Measurements from ENCODE around the gene KNTC1. TPM values are rescaled to one million over a fixed set of nuclear protein-coding genes. Genes with fewer than 3 reads are reported as not detected.

The KNTC1 gene
- total and polyA plus RNA-seq, 2 of the 8 experiments (the other 6 are each of a cell fraction or from before 2014, with no cell fraction given): 52.7 to 80.2 TPM

DNA sequence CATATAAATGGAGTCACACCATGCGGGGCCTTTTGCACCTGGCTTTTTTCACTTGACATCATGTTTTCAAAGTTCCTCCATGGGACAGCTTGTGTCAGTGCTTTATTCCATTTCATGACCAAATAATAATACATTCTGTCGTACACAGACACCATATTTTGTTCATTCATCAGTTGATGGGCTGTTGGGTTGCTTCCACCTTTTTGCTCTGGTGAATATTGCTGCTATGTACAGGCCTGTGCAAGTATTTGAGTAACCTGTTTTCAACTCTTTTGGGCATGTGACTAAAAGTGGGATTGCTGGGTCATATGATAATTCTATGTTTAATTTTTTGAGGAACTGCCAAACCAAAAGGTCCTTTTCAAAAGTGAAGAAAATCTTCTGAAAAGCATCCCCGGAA, 129.2 kb downstream of the KNTC1 start:
- Histone ChIP-seq H2AK5ac (ENCODE audit: low read depth, low read length) (no peak overlapping the region), H3K23me2 (ENCODE audit: low read depth, low read length) (no peaks in the 10 kb centered on the region; the same call in 1 of the 2 replicates), H3K4me2 (ENCODE audit: insufficient read depth in 1 of 2, low read depth in 2 of 2, low read length in 2 of 2) (no peak overlapping the region), H3K4me1 (replicated peaks in 1 of 4; ENCODE audit: control insufficient read depth in 3 of 4, insufficient read depth in 4 of 4, low read length in 3 of 4) (no peaks in the 10 kb centered on the region), H3K4ac (replicated peaks; ENCODE audit: insufficient read length, low read depth, low read length) (no peak overlapping the region), H4K20me1 (replicated peaks in 1 of 2; ENCODE audit: control insufficient read depth in 1 of 2, insufficient read depth in 2 of 2, low read length in 2 of 2) (no peaks in the 10 kb centered on the region), H3K27ac (ENCODE audit: low read depth, low read length) (no peak overlapping the region), H3K27me3 (replicated peaks in 1 of 4; ENCODE audit: control insufficient read depth in 3 of 4, extremely low read depth in 1 of 4, insufficient read depth in 3 of 4, low read length in 3 of 4) (no peaks in the 10 kb centered on the region), H2AFZ (ENCODE audit: low read length) (no peak overlapping the region), H2BK20ac (ENCODE audit: low read length) (no peak overlapping the region), H2BK15ac (ENCODE audit: low read length) (no peak overlapping the region), H3K18ac (ENCODE audit: extremely low read depth, low read length) (no peak overlapping the region), H3K14ac (ENCODE audit: insufficient read length) (no peak overlapping the region), H3K9ac (replicated peaks in 1 of 4; ENCODE audit: extremely low read depth in 1 of 4, low read depth in 3 of 4, low read length in 3 of 4) (no peak overlapping the region), H3K4me3 (ENCODE audit: extremely low read depth in 1 of 4, insufficient read depth in 2 of 4, low read depth in 3 of 4, low read length in 4 of 4) (no peak overlapping the region), H3K79me2 (ENCODE audit: control insufficient read depth in 1 of 2, insufficient read depth in 2 of 2, low read length in 2 of 2) (no peaks in the 10 kb centered on the region), H4K8ac (ENCODE audit: extremely low read depth, insufficient read depth, low read length) (no peak overlapping the region), H3K56ac (replicated peaks; ENCODE audit: insufficient read length, low read depth, low read length) (no peak overlapping the region), H3K79me1 (ENCODE audit: low read depth, low read length) (no peaks in the 10 kb centered on the region), H2BK5ac (ENCODE audit: low read depth, low read length) (no peak overlapping the region), H2BK120ac (replicated peaks; ENCODE audit: low read depth, low read length) (no peak overlapping the region), H4K91ac (replicated peaks; ENCODE audit: insufficient read length, low read length) (no peak overlapping the region), H3K9me3 (ENCODE audit: insufficient read depth in 2 of 2, low read depth in 1 of 2, low read length in 1 of 2) (no peaks in the 10 kb centered on the region), H2BK12ac (ENCODE audit: low read depth, low read length) (no peak overlapping the region), H3K23ac (ENCODE audit: insufficient read length) (no peak overlapping the region), H4K5ac (ENCODE audit: insufficient read length, low read depth, low read length) (no peak overlapping the region), H3K36me3 (ENCODE audit: control insufficient read depth in 2 of 4, insufficient read depth in 4 of 4, low read length in 3 of 4) (no peaks in the 10 kb centered on the region)
- DNase-seq (ENCODE audit: low read depth in 1 of 2, low spot score in 2 of 2) (no peak), FAIRE-seq (no peak)
- POLR2A ChIA-PET (ENCODE audit: partially characterized antibody): interaction anchor here (1.0 kb wide), 1 partner anchor 9 kb away, joined by 3 read pairs; no protein-coding TSS in a partner anchor
- WGBS, 2 experiments (ENCODE audit: extremely low coverage in 1 of 2, insufficient coverage in 1 of 2, insufficient read length in 1 of 2, insufficient replicate concordance in 2 of 2, low coverage in 1 of 2, low lambda C conversion rate in 2 of 2, missing lambda C conversion rate in 1 of 2): 95% methylated on average over 3 of the region's 3 CpGs; no CpG with 5 or more reads in 1 of the 2 experiments
- TF ChIP-seq SP1 (IDR thresholded peaks at IDR 0.05; ENCODE audit: low read depth, low read length) (no peak), TBP (IDR thresholded peaks at IDR 0.05; ENCODE audit: low read depth, low read length) (no peak), PHF8 (conservative IDR thresholded peaks at IDR 0.05; ENCODE audit: low read depth, low read length) (no peak), BACH1 (IDR thresholded peaks at IDR 0.05; ENCODE audit: low read length) (no peak), NRF1 (IDR thresholded peaks at IDR 0.05; ENCODE audit: low read depth, low read length) (no peak), BRCA1 (IDR thresholded peaks at IDR 0.05; ENCODE audit: low read depth, low read length) (no peak), POLR2AphosphoS5 (IDR thresholded peaks at IDR 0.05; ENCODE audit: low read depth, low read length) (no peak), SRF (IDR thresholded peaks at IDR 0.05; ENCODE audit: low read depth, low read length) (no peak), CHD2 (IDR thresholded peaks at IDR 0.05; ENCODE audit: low read length) (no peak), BCL11A (IDR thresholded peaks at IDR 0.05; ENCODE audit: low read depth in 2 of 2, low read length in 2 of 2) (no peak)
- CTCF ChIA-PET (ENCODE audit: partially characterized antibody): interaction anchor here (1.2 to 4.8 kb wide), 2 partner anchors 9 to 18 kb away, joined by 5 to 37 read pairs; no protein-coding TSS in a partner anchor
